Kidney (tissue), 14 donors: Measurements from ENCODE around the gene TNFAIP1. TPM values are rescaled to one million over a fixed set of nuclear protein-coding genes. Genes with fewer than 3 reads are reported as not detected.

ENCODE experiments used
- DNase-seq, 5 donors: peaks; one replicate each; pipeline ENCODE4 v3.0.0-alpha.2; 2013 to 2020
- FAIRE-seq: peaks from 2 replicates; lab custom pipeline; 2012; peaks lifted over from hg19 to GRCh38; lab: Jason Lieb, UNC
- H3K27ac ChIP-seq, 2 donors: one replicate each; pipeline ENCODE4 v1.7.0; 2013; ENCODE audit warnings: low read depth in 2 of 2, low read length in 2 of 2, inconsistent platforms in 1 of 2
- H3K27me3 ChIP-seq: one replicate; pipeline ENCODE4 v1.7.1; 2013; ENCODE audit warnings: low read length, inconsistent platforms; ENCODE audit not compliant: control insufficient read depth, insufficient read depth
- H3K36me3 ChIP-seq, 3 donors: one replicate each; pipeline versions ENCODE4 v1.7.0 to v1.7.1; 2013; ENCODE audit warnings: low read length in 3 of 3, control low read depth in 1 of 3, inconsistent platforms in 1 of 3; ENCODE audit not compliant: insufficient read depth in 3 of 3, control insufficient read depth in 2 of 3
- H3K4me1 ChIP-seq, 3 donors: one replicate each; pipeline versions ENCODE4 v1.7.0 to v1.7.1; 2013; ENCODE audit warnings: low read length in 3 of 3, inconsistent platforms in 1 of 3, low read depth in 1 of 3; ENCODE audit not compliant: control insufficient read depth in 2 of 3, insufficient read depth in 2 of 3
- H3K4me3 ChIP-seq, 3 donors: one replicate each; pipeline versions ENCODE4 v1.7.0 to v1.8.1; 2013; ENCODE audit warnings: low read length in 3 of 3, control low read depth in 1 of 3, inconsistent platforms in 1 of 3
- H3K9ac ChIP-seq, 3 donors: one replicate each; pipeline versions ENCODE4 v1.7.0 to v1.7.1; 2013; ENCODE audit warnings: low read length in 3 of 3, control low read depth in 1 of 3, inconsistent platforms in 1 of 3
- H3K9me3 ChIP-seq, 3 donors: one replicate each; pipeline versions ENCODE4 v1.7.0 to v1.7.1; 2013; ENCODE audit warnings: low read length in 3 of 3, control low read depth in 1 of 3, inconsistent platforms in 1 of 3; ENCODE audit not compliant: control insufficient read depth in 2 of 3, insufficient read depth in 1 of 3
- CTCF ChIP-seq: IDR thresholded peaks from 3 replicates; pipeline ENCODE4 v1.5.1; 2012; ENCODE audit warnings: mild to moderate bottlenecking, moderate library complexity, borderline replicate concordance; ENCODE audit not compliant: insufficient read depth; ENCODE audit errors: extremely low read depth
- intact Hi-C: fragments of 100-400 bp; cut with DNase I; formaldehyde crosslinking; loops from one replicate; pipeline ENCODE4 v1.11.1; 2022
- polyA plus RNA-seq: library from polyadenylated mRNA; stranded (reverse); fragments of 350-450 nt; fragmentation: Illumina TruSeq; extraction: RNeasy Lipid Tissue Mini Kit (QIAGEN cat#74804); gene quantifications from one replicate; pipeline ENCODE4 v1.2.3, GENCODE V29; 2014; ENCODE audit warnings: low read depth, low replicate concordance; ENCODE audit not compliant: insufficient read depth
- total RNA-seq: library from RNA; stranded (reverse); fragmentation: NEBNext Ultra II Directional; extraction: Animal tissue kit (Norgen Biotek cat#: 25700); gene quantifications from one replicate; pipeline ENCODE4 v1.2.1, GENCODE V29; 2021
- donor health status: control.
- donor health status: control.
- donor health status: control.
- donor health status: control.
- donor health status: control.
- donor health status: DM: yes; HTN: yes; CAD: no.
- donor health status: Normal renal cell carcinoma (clear cell type).

The TNFAIP1 gene
- total and polyA plus RNA-seq, 2 donors from 2014 or later, result 28.9 to 83.9 TPM

- Histone ChIP-seq H3K27ac (no peak within 1 kb of the TSS), H3K4me1 (peaks cover 0 to 12% (median 3%) of the 10 kb centered on the region in 3 donors), H3K36me3 (no peaks in the 10 kb centered on the region), H3K4me3 (peak within 1 kb of the TSS; percentile 58 to 71 (median 60)), H3K9me3 (no peaks in the 10 kb centered on the region), H3K27me3 (no peaks in the 10 kb centered on the region), H3K9ac (peak within 1 kb of the TSS; percentile 11 to 59 (median 38))
- TF ChIP-seq CTCF, result no peak
- peak; percentile 60 for FAIRE-seq
- intact Hi-C loops, result no loop called here
- peak; percentile 97 to 99 (median 98) for DNase-seq
Observed at GRCh38 chr17:28318759-28319597, 16.6 kb upstream of the TNFAIP1 start, which contains the start of gene TMEM97. Gene TMEM97, plus strand, starts transcription at chr17:28319200. Its CDS starts 40 bp downstream, at chr17:28319240.

- intact Hi-C loops, result no loop called here
- no peaks in the 10 kb centered on the region for H3K36me3 ChIP-seq
- H3K9me3 ChIP-seq, result no peaks in the 10 kb centered on the region
- H3K27ac ChIP-seq, result no peak overlapping the region
- peaks cover 0 to 12% (median 3%) of the 10 kb centered on the region in 3 donors for H3K4me1 ChIP-seq
- H3K9ac ChIP-seq, result peak overlapping the region; percentile 11 to 59 (median 38)
- no peak for DNase-seq
- no peak for TF ChIP-seq CTCF
- FAIRE-seq, result no peak
- no peaks in the 10 kb centered on the region for H3K27me3 ChIP-seq
- H3K4me3 ChIP-seq, result peak overlapping the region; percentile 58 to 71 (median 60)
Observed at GRCh38 chr17:28319598-28319935, 16.0 kb upstream of the TNFAIP1 start.

- peaks cover 0 to 12% (median 3%) of the 10 kb centered on the region in 3 donors for H3K4me1 ChIP-seq
- no peak for TF ChIP-seq CTCF
- no peak for FAIRE-seq
- no peak for DNase-seq
- no peaks in the 10 kb centered on the region for H3K9me3 ChIP-seq
- peak overlapping the region in 1 of 3 donors; percentile 38 for H3K9ac ChIP-seq
- intact Hi-C loops, result no loop called here
- peak overlapping the region in 1 of 3 donors; percentile 60 for H3K4me3 ChIP-seq
- no peaks in the 10 kb centered on the region for H3K36me3 ChIP-seq
- no peak overlapping the region for H3K27ac ChIP-seq
- no peaks in the 10 kb centered on the region for H3K27me3 ChIP-seq
Observed at GRCh38 chr17:28320215-28321061, 15.1 kb upstream of the TNFAIP1 start.
